ENCODE data around the gene FCF1.

GRCh38 chr14:74765721-74766120 is 52.8 kb downstream of the FCF1 start:
- TF ChIP-seq RAD21 (conservative IDR thresholded peaks at IDR 0.05 in 1 of 2, IDR thresholded peaks at IDR 0.05 in 1 of 2) (no peak), SREBF2 (IDR thresholded peaks at IDR 0.05) (no peak)
